ENCODE measurements around the gene MCTP1.

DNA sequence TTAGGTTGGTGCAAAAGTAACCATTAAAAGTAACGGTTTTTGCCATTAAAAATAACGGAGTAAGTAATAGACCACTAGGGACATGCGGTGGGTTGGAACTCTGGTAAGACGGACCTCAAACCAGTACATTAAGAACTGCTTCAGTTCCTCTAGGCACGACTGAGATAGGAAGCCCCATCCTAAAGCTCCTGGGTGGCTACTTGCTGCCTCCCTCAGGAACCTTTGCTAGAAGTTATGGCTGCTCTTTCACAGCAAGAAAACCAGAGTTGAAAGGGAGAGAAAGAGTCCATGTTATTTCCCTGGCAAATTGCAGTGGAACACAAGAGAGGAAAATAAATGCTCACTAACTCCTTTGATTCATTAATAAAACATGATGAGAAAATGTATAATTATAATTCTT lies 47.6 kb downstream of the MCTP1 start:
- TF ChIP-seq, protein P1, sequence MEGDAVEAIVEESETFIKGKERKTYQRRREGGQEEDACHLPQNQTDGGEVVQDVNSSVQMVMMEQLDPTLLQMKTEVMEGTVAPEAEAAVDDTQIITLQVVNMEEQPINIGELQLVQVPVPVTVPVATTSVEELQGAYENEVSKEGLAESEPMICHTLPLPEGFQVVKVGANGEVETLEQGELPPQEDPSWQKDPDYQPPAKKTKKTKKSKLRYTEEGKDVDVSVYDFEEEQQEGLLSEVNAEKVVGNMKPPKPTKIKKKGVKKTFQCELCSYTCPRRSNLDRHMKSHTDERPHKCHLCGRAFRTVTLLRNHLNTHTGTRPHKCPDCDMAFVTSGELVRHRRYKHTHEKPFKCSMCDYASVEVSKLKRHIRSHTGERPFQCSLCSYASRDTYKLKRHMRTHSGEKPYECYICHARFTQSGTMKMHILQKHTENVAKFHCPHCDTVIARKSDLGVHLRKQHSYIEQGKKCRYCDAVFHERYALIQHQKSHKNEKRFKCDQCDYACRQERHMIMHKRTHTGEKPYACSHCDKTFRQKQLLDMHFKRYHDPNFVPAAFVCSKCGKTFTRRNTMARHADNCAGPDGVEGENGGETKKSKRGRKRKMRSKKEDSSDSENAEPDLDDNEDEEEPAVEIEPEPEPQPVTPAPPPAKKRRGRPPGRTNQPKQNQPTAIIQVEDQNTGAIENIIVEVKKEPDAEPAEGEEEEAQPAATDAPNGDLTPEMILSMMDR (IDR thresholded peaks at IDR 0.05) = no peak
- no peak for TF ChIP-seq POLR2AphosphoS5 (IDR thresholded peaks at IDR 0.05)
- TF ChIP-seq EP300 (IDR thresholded peaks at IDR 0.05; ENCODE audit: low read depth) = no peak
- no peak for TF ChIP-seq POLR2A (IDR thresholded peaks at IDR 0.05)

Measured in transverse colon (tissue), 4 donors.